Peyer's patch (tissue), 4 donors: Measurements from ENCODE around the gene G6PC2. TPM values are rescaled to one million over a fixed set of nuclear protein-coding genes. Genes with fewer than 3 reads are reported as not detected.

Experiments
- DNase-seq, 3 donors: peaks; one replicate each; pipeline ENCODE4 v3.0.0-alpha.2; 2017 to 2019
- H3K27ac ChIP-seq, 4 donors: fragments of 200-600 bp; sonication (generic); one replicate each; pipeline ENCODE4 v1.5.1; 2016 to 2019
- H3K27me3 ChIP-seq, 2 donors: fragments of 200-600 bp; sonication (generic); one replicate each; pipeline ENCODE4 v1.5.1; 2019
- H3K36me3 ChIP-seq, 3 donors: fragments of 200-600 bp; sonication (generic); one replicate each; pipeline ENCODE4 v1.5.1; 2016 to 2019
- H3K4me1 ChIP-seq, 4 donors: fragments of 200-600 bp; sonication (generic); one replicate each; pipeline ENCODE4 v1.5.1; 2016 to 2019
- H3K4me3 ChIP-seq, 4 donors: fragments of 200-600 bp; sonication (generic); 1 replicate in 3 of 4; 2 replicates in 1 of 4; pipeline ENCODE4 v1.5.1; 2016 to 2019; ENCODE audit warnings: mild to moderate bottlenecking in 1 of 4
- H3K9me3 ChIP-seq, 4 donors: fragments of 200-600 bp; sonication (generic); one replicate each; pipeline ENCODE4 v1.5.1; 2016 to 2019; ENCODE audit warnings: mild to moderate bottlenecking in 1 of 4
- POLR2A ChIP-seq, 2 donors: fragments of 450-650 bp; IDR thresholded peaks; one replicate each; pipeline ENCODE4 v1.5.1; 2017; ENCODE audit warnings: antibody characterized with exemption in 2 of 2, mild to moderate bottlenecking in 2 of 2, moderate library complexity in 2 of 2
- total RNA-seq, 4 donors: library from RNA; depleted of rRNA; stranded (reverse); fragments of >200 nt; gene quantifications; one replicate each; pipeline ENCODE4 v1.1.0, GENCODE V29; 2016
- TF ChIP-seq, protein P1 (sequence below), 6 experiments: fragments of 450-650 bp in 4 of 6; fragments of 200-600 bp in 2 of 6; sonication (generic) in 1 of 6; IDR thresholded peaks; one replicate each; pipeline ENCODE4 v1.5.1; 2017 to 2019; ENCODE audit warnings: antibody characterized with exemption in 6 of 6, mild to moderate bottlenecking in 3 of 6, moderate library complexity in 1 of 6

The G6PC2 gene
- total RNA-seq, 4 donors from 2014 or later, result not detected

DNA sequence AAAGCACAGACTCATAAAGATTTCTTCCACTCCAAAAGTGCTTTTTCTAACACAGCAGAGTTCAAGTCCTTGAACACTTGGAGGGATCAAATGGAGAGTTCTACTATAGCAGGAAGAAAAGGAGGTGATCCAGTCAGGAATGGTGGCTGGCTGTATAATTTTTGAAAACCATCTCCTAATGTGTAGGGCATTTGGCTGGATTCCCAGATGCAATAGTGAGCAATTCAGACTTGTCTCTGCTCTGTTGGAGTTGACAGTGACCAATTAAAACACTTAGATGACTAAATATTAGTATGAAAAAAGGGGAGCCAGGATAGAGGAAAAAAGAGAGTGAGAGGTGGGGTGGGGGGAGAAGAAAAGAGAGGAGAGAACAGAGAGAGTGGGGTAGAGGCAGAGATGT, 5.3 kb upstream of the G6PC2 start:
- Histone ChIP-seq H3K4me1 (no peaks in the 10 kb centered on the region), H3K27ac (no peak overlapping the region), H3K27me3 (no peaks in the 10 kb centered on the region), H3K4me3 (no peak overlapping the region), H3K9me3 (no peaks in the 10 kb centered on the region), H3K36me3 (no peaks in the 10 kb centered on the region)
- TF ChIP-seq, protein P1, sequence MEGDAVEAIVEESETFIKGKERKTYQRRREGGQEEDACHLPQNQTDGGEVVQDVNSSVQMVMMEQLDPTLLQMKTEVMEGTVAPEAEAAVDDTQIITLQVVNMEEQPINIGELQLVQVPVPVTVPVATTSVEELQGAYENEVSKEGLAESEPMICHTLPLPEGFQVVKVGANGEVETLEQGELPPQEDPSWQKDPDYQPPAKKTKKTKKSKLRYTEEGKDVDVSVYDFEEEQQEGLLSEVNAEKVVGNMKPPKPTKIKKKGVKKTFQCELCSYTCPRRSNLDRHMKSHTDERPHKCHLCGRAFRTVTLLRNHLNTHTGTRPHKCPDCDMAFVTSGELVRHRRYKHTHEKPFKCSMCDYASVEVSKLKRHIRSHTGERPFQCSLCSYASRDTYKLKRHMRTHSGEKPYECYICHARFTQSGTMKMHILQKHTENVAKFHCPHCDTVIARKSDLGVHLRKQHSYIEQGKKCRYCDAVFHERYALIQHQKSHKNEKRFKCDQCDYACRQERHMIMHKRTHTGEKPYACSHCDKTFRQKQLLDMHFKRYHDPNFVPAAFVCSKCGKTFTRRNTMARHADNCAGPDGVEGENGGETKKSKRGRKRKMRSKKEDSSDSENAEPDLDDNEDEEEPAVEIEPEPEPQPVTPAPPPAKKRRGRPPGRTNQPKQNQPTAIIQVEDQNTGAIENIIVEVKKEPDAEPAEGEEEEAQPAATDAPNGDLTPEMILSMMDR (IDR thresholded peaks at IDR 0.05), result no peak
- no peak for TF ChIP-seq POLR2A (IDR thresholded peaks at IDR 0.05)
- DNase-seq, result no peak

DNA sequence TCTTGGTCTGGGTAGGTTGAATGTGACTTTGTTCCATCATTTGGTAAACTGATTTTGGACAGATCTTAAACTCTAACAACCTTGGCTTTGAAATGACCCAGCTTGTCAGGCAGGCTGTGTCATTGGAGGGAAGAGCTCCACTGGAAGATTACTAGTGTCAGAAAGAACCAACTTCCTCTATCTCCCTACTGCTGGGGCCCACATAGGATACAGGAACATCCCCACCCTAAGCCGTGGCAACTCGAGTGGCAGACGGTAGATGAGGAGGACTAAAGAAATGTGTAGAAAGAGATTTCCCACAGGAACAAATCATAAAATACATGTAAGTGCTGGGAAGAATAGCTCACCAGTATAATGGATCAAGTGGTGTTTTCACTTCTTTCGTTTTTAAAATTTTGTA, 4.3 kb upstream of the G6PC2 start:
- Histone ChIP-seq H3K36me3 (no peaks in the 10 kb centered on the region), H3K27me3 (no peaks in the 10 kb centered on the region), H3K27ac (no peak overlapping the region), H3K4me1 (no peaks in the 10 kb centered on the region), H3K9me3 (no peaks in the 10 kb centered on the region), H3K4me3 (no peak overlapping the region)
- TF ChIP-seq POLR2A (IDR thresholded peaks at IDR 0.05), result no peak
- TF ChIP-seq, protein P1 (IDR thresholded peaks at IDR 0.05), result no peak
- DNase-seq, result no peak

DNA sequence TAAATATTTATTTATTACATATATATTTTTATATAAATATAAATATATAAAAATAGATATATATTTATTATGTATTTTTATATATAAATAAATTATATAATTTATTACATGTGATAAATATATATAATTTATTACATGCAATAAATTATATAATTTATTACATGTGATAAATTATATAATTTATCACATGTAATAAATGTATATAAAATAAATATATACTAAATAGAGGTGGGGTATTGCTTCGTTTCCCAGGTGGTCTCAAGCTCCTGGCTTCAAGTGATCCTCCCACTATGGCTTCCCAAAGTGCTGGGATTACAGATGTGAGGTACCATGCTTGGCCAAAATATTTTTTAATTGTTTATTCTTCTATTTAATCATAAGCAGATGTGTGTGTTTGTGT, 3.6 kb upstream of the G6PC2 start:
- Histone ChIP-seq H3K9me3 (no peaks in the 10 kb centered on the region), H3K4me3 (no peak overlapping the region), H3K36me3 (no peaks in the 10 kb centered on the region), H3K27me3 (no peaks in the 10 kb centered on the region), H3K4me1 (no peaks in the 10 kb centered on the region), H3K27ac (no peak overlapping the region)
- no peak for DNase-seq
- TF ChIP-seq, protein P1 (IDR thresholded peaks at IDR 0.05), result no peak
- no peak for TF ChIP-seq POLR2A (IDR thresholded peaks at IDR 0.05)

DNA sequence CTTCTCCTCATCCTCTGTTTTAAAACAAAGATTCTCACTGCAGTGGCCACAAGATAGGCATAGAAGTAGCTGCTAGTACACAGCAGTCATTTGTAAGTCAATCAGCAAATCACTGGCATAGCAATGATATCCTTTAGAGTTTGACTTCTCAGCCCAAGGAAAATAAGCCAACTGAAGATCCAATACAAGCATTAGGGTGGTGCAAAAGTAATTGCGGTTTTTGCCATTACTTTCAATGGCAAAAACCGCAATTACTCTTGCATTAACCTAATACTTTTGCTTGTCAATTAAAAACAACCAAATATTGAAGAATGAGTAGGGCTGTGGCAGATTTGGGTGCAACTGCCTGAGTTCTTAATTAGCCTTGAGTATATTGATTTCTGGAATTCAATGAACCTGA, 2.8 kb downstream of the G6PC2 start:
- no peak overlapping the region for H3K4me3 ChIP-seq
- H3K27ac ChIP-seq, result no peak overlapping the region
- no peaks in the 10 kb centered on the region for H3K4me1 ChIP-seq
- H3K9me3 ChIP-seq, result no peaks in the 10 kb centered on the region
- no peaks in the 10 kb centered on the region for H3K36me3 ChIP-seq
- TF ChIP-seq POLR2A (IDR thresholded peaks at IDR 0.05), result no peak
- TF ChIP-seq, protein P1 (IDR thresholded peaks at IDR 0.05), result no peak
- no peaks in the 10 kb centered on the region for H3K27me3 ChIP-seq
- no peak for DNase-seq

DNA sequence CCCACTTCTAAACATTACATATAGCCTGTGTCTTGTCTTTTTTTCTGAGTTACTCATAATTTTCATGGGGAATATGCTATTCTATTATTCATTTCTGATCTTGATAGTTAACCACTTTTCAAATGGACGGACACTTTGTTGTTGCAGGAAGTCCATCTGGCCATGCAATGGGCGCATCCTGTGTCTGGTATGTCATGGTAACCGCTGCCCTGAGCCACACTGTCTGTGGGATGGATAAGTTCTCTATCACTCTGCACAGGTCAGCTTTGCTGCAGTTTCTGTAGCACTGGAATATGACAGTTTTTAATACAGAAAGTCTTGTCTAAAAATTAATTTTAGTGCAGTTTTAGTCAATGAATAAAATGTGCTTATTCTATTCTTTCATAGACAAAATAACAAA, 3.3 kb downstream of the G6PC2 start:
- no peak overlapping the region for H3K4me3 ChIP-seq

More for the DNA sequence above, 3.3 kb downstream of the G6PC2 start:
- H3K4me1 ChIP-seq, result no peaks in the 10 kb centered on the region
- no peak overlapping the region for H3K27ac ChIP-seq
- no peaks in the 10 kb centered on the region for H3K27me3 ChIP-seq
- DNase-seq, result no peak
- H3K9me3 ChIP-seq, result no peaks in the 10 kb centered on the region
- TF ChIP-seq POLR2A (IDR thresholded peaks at IDR 0.05), result no peak
- TF ChIP-seq, protein P1 (IDR thresholded peaks at IDR 0.05), result no peak
- no peaks in the 10 kb centered on the region for H3K36me3 ChIP-seq
